H1 (cell line): ENCODE results near the gene SMYD3. TPM values are rescaled to one million over a fixed set of nuclear protein-coding genes. Genes with fewer than 3 reads are reported as not detected.

Experiments
- CTCF ChIA-PET: fragments of 300-600 bp; sonication (Branson Sonifier 250); formaldehyde crosslinking; loops from one replicate; lab custom pipeline; 2021; ENCODE audit not compliant: partially characterized antibody; lab: Charles Lee
- POLR2A ChIA-PET: fragments of 300-600 bp; sonication (Branson Sonifier 250); formaldehyde crosslinking; loops from one replicate; lab custom pipeline; 2021; ENCODE audit warnings: inconsistent platforms; ENCODE audit not compliant: partially characterized antibody; lab: Charles Lee
- DNase-seq, 2 experiments: peaks; one replicate each; pipeline versions ENCODE4 v3.0.0 to v3.0.0-alpha.2; 2010 to 2022; ENCODE audit warnings: low spot score in 2 of 2, low read depth in 1 of 2, mixed read lengths in 1 of 2
- FAIRE-seq: peaks from 2 replicates; lab custom pipeline; 2011; peaks lifted over from hg19 to GRCh38; lab: Jason Lieb, UNC
- H2AFZ ChIP-seq: 2 replicates; pipeline ENCODE4 v1.8.1; 2012; ENCODE audit warnings: low read length, inconsistent platforms
- H2AK5ac ChIP-seq: 2 replicates; pipeline ENCODE4 v1.6.1; 2013; ENCODE audit warnings: low read depth, low read length
- H2BK120ac ChIP-seq: replicated peaks from 2 replicates; pipeline ENCODE3; 2013; ENCODE audit warnings: low read depth, low read length, inconsistent platforms
- H2BK12ac ChIP-seq: 2 replicates; pipeline ENCODE4 v1.6.1; 2013; ENCODE audit warnings: low read depth, low read length
- H2BK15ac ChIP-seq: 2 replicates; pipeline ENCODE4 v1.6.1; 2013; ENCODE audit warnings: low read length
- H2BK20ac ChIP-seq: 2 replicates; pipeline ENCODE4 v1.6.1; 2013; ENCODE audit warnings: low read length
- H2BK5ac ChIP-seq: 2 replicates; pipeline ENCODE4 v1.6.1; 2013; ENCODE audit warnings: low read depth, low read length
- H3K14ac ChIP-seq: 2 replicates; pipeline ENCODE4 v1.6.1; 2013; ENCODE audit warnings: inconsistent platforms; ENCODE audit not compliant: insufficient read length
- H3K18ac ChIP-seq: 2 replicates; pipeline ENCODE4 v1.6.1; 2013; ENCODE audit warnings: low read length; ENCODE audit errors: extremely low read depth
- H3K23ac ChIP-seq: 2 replicates; pipeline ENCODE4 v1.6.1; 2013; ENCODE audit warnings: inconsistent platforms; ENCODE audit not compliant: insufficient read length
- H3K23me2 ChIP-seq: 2 replicates; pipeline ENCODE4 v1.6.1; 2013; ENCODE audit warnings: low read depth, low read length
- H3K27ac ChIP-seq: 2 replicates; pipeline ENCODE4 v1.6.1; 2011; ENCODE audit warnings: low read depth, low read length, inconsistent platforms
- H3K27me3 ChIP-seq, 4 experiments: replicated peaks in 1 of 4; 1 replicate in 1 of 4; 2 replicates in 3 of 4; pipeline versions ENCODE4 v1.6.1 to v1.8.1; 2011 to 2013; ENCODE audit warnings: low read length in 3 of 4, mild to moderate bottlenecking in 3 of 4, inconsistent platforms in 2 of 4, mixed read lengths in 2 of 4, moderate library complexity in 1 of 4; ENCODE audit not compliant: control insufficient read depth in 3 of 4, insufficient read depth in 3 of 4; ENCODE audit errors: extremely low read depth in 1 of 4
- H3K36me3 ChIP-seq, 4 experiments: 2 replicates each; pipeline versions ENCODE4 v1.6.1 to v1.8.1; 2011 to 2013; ENCODE audit warnings: mild to moderate bottlenecking in 4 of 4, low read length in 3 of 4, moderate library complexity in 2 of 4, control low read depth in 1 of 4, inconsistent platforms in 1 of 4; ENCODE audit not compliant: insufficient read depth in 4 of 4, control insufficient read depth in 2 of 4
- H3K4ac ChIP-seq: replicated peaks from 2 replicates; pipeline ENCODE3; 2013; ENCODE audit warnings: low read length, low read depth, mixed read lengths, inconsistent platforms; ENCODE audit not compliant: insufficient read length
- H3K4me1 ChIP-seq, 4 experiments: replicated peaks in 1 of 4; 1 replicate in 1 of 4; 2 replicates in 3 of 4; pipeline versions ENCODE4 v1.6.1 to v1.8.1; 2011 to 2013; ENCODE audit warnings: low read length in 3 of 4, inconsistent platforms in 2 of 4, mixed read lengths in 1 of 4; ENCODE audit not compliant: insufficient read depth in 4 of 4, control insufficient read depth in 3 of 4
- H3K4me2 ChIP-seq, 2 experiments: 2 replicates each; pipeline versions ENCODE4 v1.6.1 to v1.8.1; 2011 to 2013; ENCODE audit warnings: low read depth in 2 of 2, low read length in 2 of 2, control low read depth in 1 of 2, inconsistent platforms in 1 of 2, mild to moderate bottlenecking in 1 of 2; ENCODE audit not compliant: insufficient read depth in 1 of 2
- H3K4me3 ChIP-seq, 4 experiments: fragments of 200-600, 300-600 bp in 1 of 4; sonication (generic), shearing (Covaris generic), sonication (Bioruptor Twin) in 1 of 4; 2 replicates each; pipeline versions ENCODE4 v1.5.1 to v1.8.1; 2011 to 2016; ENCODE audit warnings: low read length in 4 of 4, low read depth in 3 of 4, control low read depth in 2 of 4, inconsistent platforms in 2 of 4, mild to moderate bottlenecking in 2 of 4, mixed read lengths in 1 of 4, moderate library complexity in 1 of 4; ENCODE audit not compliant: insufficient read depth in 2 of 4; ENCODE audit errors: extremely low read depth in 1 of 4
- H3K56ac ChIP-seq: replicated peaks from 2 replicates; pipeline ENCODE3; 2013; ENCODE audit warnings: low read depth, mild to moderate bottlenecking, mixed read lengths, low read length, inconsistent platforms; ENCODE audit not compliant: insufficient read length
- H3K79me1 ChIP-seq: 2 replicates; pipeline ENCODE4 v1.6.1; 2013; ENCODE audit warnings: low read depth, low read length, control low read depth
- H3K79me2 ChIP-seq, 2 experiments: 2 replicates each; pipeline versions ENCODE4 v1.6.1 to v1.8.1; 2012 to 2013; ENCODE audit warnings: low read length in 2 of 2, mild to moderate bottlenecking in 2 of 2, inconsistent platforms in 1 of 2; ENCODE audit not compliant: insufficient read depth in 2 of 2, control insufficient read depth in 1 of 2
- H3K9ac ChIP-seq, 4 experiments: replicated peaks in 1 of 4; 1 replicate in 1 of 4; 2 replicates in 3 of 4; pipeline versions ENCODE4 v1.6.1 to v1.8.1; 2011 to 2013; ENCODE audit warnings: low read depth in 3 of 4, low read length in 3 of 4, control low read depth in 2 of 4, mild to moderate bottlenecking in 2 of 4, moderate library complexity in 2 of 4, inconsistent platforms in 1 of 4; ENCODE audit errors: extremely low read depth in 1 of 4
- H3K9me3 ChIP-seq, 2 experiments: 2 replicates each; pipeline versions ENCODE4 v1.6.1 to v1.8.1; 2012 to 2013; ENCODE audit warnings: mild to moderate bottlenecking in 2 of 2, moderate library complexity in 2 of 2, control low read depth in 1 of 2, inconsistent platforms in 1 of 2, low read depth in 1 of 2, low read length in 1 of 2, mixed read lengths in 1 of 2; ENCODE audit not compliant: insufficient read depth in 2 of 2
- H4K20me1 ChIP-seq, 2 experiments: replicated peaks in 1 of 2; 2 replicates each; pipeline versions ENCODE3 to v1.8.1; 2011 to 2013; ENCODE audit warnings: inconsistent platforms in 2 of 2, low read length in 2 of 2, mild to moderate bottlenecking in 1 of 2; ENCODE audit not compliant: insufficient read depth in 2 of 2, control insufficient read depth in 1 of 2
- H4K5ac ChIP-seq: 2 replicates; pipeline ENCODE4 v1.6.1; 2013; ENCODE audit warnings: low read length, low read depth, mixed read lengths, inconsistent platforms; ENCODE audit not compliant: insufficient read length
- H4K8ac ChIP-seq: 2 replicates; pipeline ENCODE4 v1.8.0; 2013; ENCODE audit warnings: mild to moderate bottlenecking, moderate library complexity, low read length, inconsistent platforms; ENCODE audit not compliant: insufficient read depth; ENCODE audit errors: extremely low read depth
- H4K91ac ChIP-seq: replicated peaks from 2 replicates; pipeline ENCODE3; 2013; ENCODE audit warnings: low read length, mixed read lengths, inconsistent platforms; ENCODE audit not compliant: insufficient read length
- ATF2 ChIP-seq: IDR thresholded peaks from 2 replicates; pipeline ENCODE4 v1.6.1; 2012; ENCODE audit warnings: low read length, inconsistent platforms
- CBX5 ChIP-seq: fragments of 300-800, 300-1000 bp; sonication (generic); IDR thresholded peaks from 2 replicates; pipeline ENCODE4 v1.7.1; 2016; ENCODE audit warnings: antibody characterized with exemption, low read length, low read depth
- CBX8 ChIP-seq: fragments of 300-800, 300-1000 bp; sonication (generic); IDR thresholded peaks from 2 replicates; pipeline ENCODE4 v1.7.1; 2016; ENCODE audit warnings: low read depth, low read length, borderline replicate concordance
- CHD1 ChIP-seq: IDR thresholded peaks from 2 replicates; pipeline ENCODE4 v1.6.1; 2012; ENCODE audit warnings: low read depth, low read length, improper control_type of control experiment
- FOSL1 ChIP-seq: IDR thresholded peaks from 2 replicates; pipeline ENCODE4 v1.6.1; 2011; ENCODE audit warnings: mild to moderate bottlenecking, low read depth, low read length, moderate library complexity; ENCODE audit not compliant: insufficient read depth
- JUN ChIP-seq: IDR thresholded peaks from 2 replicates; pipeline ENCODE4 v1.6.1; 2011; ENCODE audit warnings: low read depth, mild to moderate bottlenecking, improper control_type of control experiment, low read length
- MAFK ChIP-seq: IDR thresholded peaks from 2 replicates; pipeline ENCODE4 v1.6.1; 2012; ENCODE audit warnings: low read depth, mild to moderate bottlenecking, improper control_type of control experiment, low read length
- MAX ChIP-seq: IDR thresholded peaks from 2 replicates; pipeline ENCODE4 v1.6.1; 2012; ENCODE audit warnings: inconsistent platforms
- PHF8 ChIP-seq: fragments of 200-600 bp; sonication (generic); conservative IDR thresholded peaks from 2 replicates; pipeline ENCODE4 v1.7.1; 2012; ENCODE audit warnings: low read depth, mild to moderate bottlenecking, inconsistent platforms, low read length, moderate library complexity
- SP1 ChIP-seq: IDR thresholded peaks from 2 replicates; pipeline ENCODE4 v1.6.1; 2011; ENCODE audit warnings: low read depth, low read length
- SRF ChIP-seq: IDR thresholded peaks from 2 replicates; pipeline ENCODE4 v1.6.1; 2011; ENCODE audit warnings: mild to moderate bottlenecking, low read depth, low read length, moderate library complexity
- TCF12 ChIP-seq: IDR thresholded peaks from 2 replicates; pipeline ENCODE4 v1.6.1; 2011; ENCODE audit warnings: low read depth, mild to moderate bottlenecking, low read length
- WGBS, 2 experiments: shearing (Covaris generic) in 1 of 2; methylation state at CpG; one replicate each; pipeline versions ENCODE4 v1.1.6 to v1.1.7; 2013 to 2015; ENCODE audit warnings: low lambda C conversion rate in 2 of 2, mixed read lengths in 2 of 2, inconsistent platforms in 1 of 2, low coverage in 1 of 2, missing lambda C conversion rate in 1 of 2; ENCODE audit not compliant: insufficient replicate concordance in 2 of 2, insufficient coverage in 1 of 2, insufficient read length in 1 of 2; ENCODE audit errors: extremely low coverage in 1 of 2, missing lambda C conversion rate in 1 of 2; 5-methylcytosine and 5-hydroxymethylcytosine counted together
- polyA plus RNA-seq, 7 experiments: library from polyadenylated mRNA; depleted of rRNA in 3 of 7; stranded (reverse) in 5 of 7; unstranded in 2 of 7; fragments of >200 nt in 5 of 7; fragments of 200-250 nt in 2 of 7; gene quantifications; 1 replicate in 5 of 7; 2 replicates in 1 of 7; 4 replicates in 1 of 7; pipeline versions ENCODE4 v1.2.1 to v1.2.3, GENCODE V29; 2011 to 2013; ENCODE audit warnings: missing spikeins in 2 of 7, mixed read lengths in 2 of 7
- total RNA-seq: library from RNA; stranded (reverse); fragmentation: NEBNext Ultra II Directional; extraction: Animal tissue kit (Norgen Biotek cat#: 25700); gene quantifications from 2 replicates; pipeline ENCODE4 v1.2.1, GENCODE V29; 2021

The SMYD3 gene
- total and polyA plus RNA-seq, 2 of the 8 experiments (the other 6 are each of a cell fraction or from before 2014, with no cell fraction given) = 17.3 to 25.4 TPM

- Histone ChIP-seq H4K8ac (no peak overlapping the region), H3K4me3 (no peak overlapping the region), H3K36me3 (no peaks in the 10 kb centered on the region), H3K27ac (no peak overlapping the region), H2BK120ac (no peak overlapping the region), H4K20me1 (no peaks in the 10 kb centered on the region), H4K91ac (no peak overlapping the region), H3K9ac (no peak overlapping the region), H2BK12ac (no peak overlapping the region), H3K23ac (no peak overlapping the region), H3K23me2 (no peaks in the 10 kb centered on the region), H3K18ac (no peak overlapping the region), H3K56ac (no peak overlapping the region), H3K14ac (no peak overlapping the region), H2AFZ (no peak overlapping the region), H3K4me1 (peaks cover 0 to 11% (median 7%) of the 10 kb centered on the region in 4 experiments; a peak in 4 of 7 replicates), H3K79me2 (no peaks in the 10 kb centered on the region), H3K4ac (no peak overlapping the region), H2BK20ac (no peak overlapping the region), H2BK15ac (no peak overlapping the region), H3K4me2 (no peak overlapping the region), H4K5ac (no peak overlapping the region), H3K79me1 (no peaks in the 10 kb centered on the region), H3K9me3 (no peaks in the 10 kb centered on the region), H2AK5ac (no peak overlapping the region), H3K27me3 (no peaks in the 10 kb centered on the region), H2BK5ac (no peak overlapping the region)
- CTCF ChIA-PET = interaction anchor here (0.9 to 1.2 kb wide), 2 partner anchors 74 to 184 kb away, joined by 3 read pairs; no protein-coding TSS in a partner anchor
- DNase-seq (no peak), FAIRE-seq (no peak)
- POLR2A ChIA-PET = no interaction called here
- WGBS, 2 experiments = 88% methylated on average over 8 of the region's 8 CpGs; no CpG with 5 or more reads in 1 of the 2 experiments
- no peak for TF ChIP-seq TCF12
- TF ChIP-seq CBX8 = no peak
- TF ChIP-seq PHF8 = no peak
- TF ChIP-seq CBX5 = no peak
- TF ChIP-seq FOSL1 = no peak
- TF ChIP-seq ATF2 = no peak
- no peak for TF ChIP-seq SRF
- TF ChIP-seq SP1 = no peak
- no peak for TF ChIP-seq CHD1
- no peak for TF ChIP-seq JUN
- TF ChIP-seq MAFK = no peak
- no peak for TF ChIP-seq MAX
Measured at GRCh38 chr1:245937316-245938045, 569.6 kb downstream of the SMYD3 start.
